HCT116 (cell line): ENCODE results near the gene ALX4. TPM values are rescaled to one million over a fixed set of nuclear protein-coding genes. Genes with fewer than 3 reads are reported as not detected.

ENCODE experiments used
- ATAC-seq: fragments of 200-7000 bp; cut with Tn5 transposase; 2 replicates; pipeline ENCODE4 v1.9.1; 2020; ENCODE audit warnings: mild to moderate bottlenecking, moderate library complexity
- BruUV-seq: library from RNA; stranded (reverse); fragments of 400-500 nt; replicated peaks from 2 replicates; lab custom pipeline; 2021; lab: Mats Ljungman, UMichigan
- CTCF ChIA-PET: fragments of 300-600 bp; sonication (Branson Sonifier 250); formaldehyde crosslinking; loops from one replicate; lab custom pipeline; 2021; ENCODE audit warnings: antibody characterized with exemption; lab: Charles Lee
- POLR2A ChIA-PET: fragments of 300-600, 350-600 bp; sonication (Branson Sonifier 250); formaldehyde crosslinking; loops from one replicate; lab custom pipeline; 2021; ENCODE audit warnings: antibody characterized with exemption; lab: Charles Lee
- RAD21 ChIA-PET, 2 experiments: fragments of 300-600 bp; sonication (Branson Sonifier 250); formaldehyde crosslinking; loops; one replicate each; lab custom pipeline; 2023; ENCODE audit warnings: low total read pairs in 2 of 2; ENCODE audit not compliant: uncharacterized antibody in 2 of 2, unreplicated experiment in 2 of 2, low non-redundant PET in 1 of 2; lab: Charles Lee
- DNase-seq: peaks from one replicate; pipeline ENCODE4 v3.0.0-alpha.2; 2010; ENCODE audit warnings: low read depth, low spot score
- H2AFZ ChIP-seq: fragments of 200-600 bp; shearing (Covaris generic), sonication (generic); 2 replicates; pipeline ENCODE4 v1.6.1; 2017; ENCODE audit warnings: low read depth, mixed run types, mixed read lengths, antibody characterized with exemption, low read length; ENCODE audit not compliant: poor library complexity, severe bottlenecking
- H3K27ac ChIP-seq: 2 replicates; pipeline ENCODE4 v1.5.1; 2012; ENCODE audit warnings: low read depth, low read length
- H3K27me3 ChIP-seq: fragments of 200-600 bp; sonication (generic); 2 replicates; pipeline ENCODE4 v1.6.1; 2016; ENCODE audit warnings: mixed run types, low read length, mixed read lengths; ENCODE audit not compliant: insufficient read depth
- H3K36me3 ChIP-seq, 2 experiments: fragments of 200-500 bp in 1 of 2; fragments of 200-600 bp in 1 of 2; sonication (Bioruptor generic) in 1 of 2; sonication (generic) in 1 of 2; 2 replicates each; pipeline versions ENCODE4 v1.5.1 to v1.6.1; 2014 to 2016; ENCODE audit warnings: low read length in 2 of 2, inconsistent platforms in 1 of 2, mixed read lengths in 1 of 2, mixed run types in 1 of 2; ENCODE audit not compliant: insufficient read depth in 2 of 2, control insufficient read depth in 1 of 2
- H3K4me1 ChIP-seq, 2 experiments: fragments of 200-600 bp in 1 of 2; sonication (generic) in 1 of 2; 2 replicates each; pipeline versions ENCODE4 v1.5.1 to v1.6.1; 2012 to 2017; ENCODE audit warnings: low read length in 2 of 2, inconsistent platforms in 1 of 2, mild to moderate bottlenecking in 1 of 2, mixed read lengths in 1 of 2, mixed run types in 1 of 2, moderate library complexity in 1 of 2; ENCODE audit not compliant: insufficient read depth in 2 of 2, control insufficient read depth in 1 of 2
- H3K4me2 ChIP-seq: fragments of 200-600 bp; sonication (generic); 2 replicates; pipeline ENCODE4 v1.6.1; 2017; ENCODE audit warnings: mixed run types, low read length, mixed read lengths
- H3K4me3 ChIP-seq, 2 experiments: fragments of 200-600 bp in 1 of 2; sonication (generic) in 1 of 2; replicated peaks in 1 of 2; 2 replicates each; pipeline ENCODE4 v1.5.1; 2011 to 2016; ENCODE audit warnings: low read length in 2 of 2, control low read depth in 1 of 2, low read depth in 1 of 2, mild to moderate bottlenecking in 1 of 2, mixed read lengths in 1 of 2, mixed run types in 1 of 2
- H3K79me2 ChIP-seq: fragments of 200-600 bp; sonication (generic); 2 replicates; pipeline ENCODE4 v1.6.1; 2017; ENCODE audit warnings: mild to moderate bottlenecking, mixed run types, low read length, moderate library complexity, mixed read lengths; ENCODE audit not compliant: insufficient read depth
- H3K9ac ChIP-seq: fragments of 200-600 bp; sonication (generic); 2 replicates; pipeline ENCODE4 v1.6.1; 2016; ENCODE audit warnings: low read length, mixed read lengths
- H3K9me2 ChIP-seq: fragments of 200-600 bp; sonication (generic), shearing (Covaris generic); 2 replicates; pipeline ENCODE4 v1.6.1; 2017; ENCODE audit warnings: mixed run types, mild to moderate bottlenecking, moderate library complexity; ENCODE audit not compliant: insufficient read depth
- H3K9me3 ChIP-seq, 2 experiments: fragments of 200-500 bp in 1 of 2; fragments of 200-600 bp in 1 of 2; sonication (Bioruptor generic) in 1 of 2; sonication (generic) in 1 of 2; 2 replicates each; pipeline ENCODE4 v1.6.1; 2014 to 2017; ENCODE audit warnings: low read length in 2 of 2, mixed read lengths in 2 of 2, inconsistent platforms in 1 of 2, low read depth in 1 of 2, mild to moderate bottlenecking in 1 of 2, mixed run types in 1 of 2, moderate library complexity in 1 of 2; ENCODE audit not compliant: control insufficient read depth in 1 of 2, insufficient read depth in 1 of 2
- H4K20me1 ChIP-seq: fragments of 200-600 bp; sonication (generic), shearing (Covaris generic); 2 replicates; pipeline ENCODE4 v1.6.1; 2017; ENCODE audit warnings: mixed run types, mild to moderate bottlenecking, moderate library complexity; ENCODE audit not compliant: insufficient read depth
- CBX3 ChIP-seq: IDR thresholded peaks from 2 replicates; pipeline ENCODE4 v1.6.1; 2012; ENCODE audit warnings: low read depth
- CEBPB ChIP-seq: IDR thresholded peaks from 2 replicates; pipeline ENCODE4 v1.6.1; 2012; ENCODE audit warnings: low read depth
- CTCF ChIP-seq, 3 experiments: fragments of 200-600 bp in 1 of 3; sonication (generic) in 1 of 3; IDR thresholded peaks in 2 of 3; conservative IDR thresholded peaks in 1 of 3; 2 replicates each; pipeline ENCODE4 v1.5.1; 2012 to 2017; ENCODE audit warnings: low read depth in 2 of 3, low read length in 2 of 3, antibody characterized with exemption in 1 of 3, borderline replicate concordance in 1 of 3, control low read depth in 1 of 3, mild to moderate bottlenecking in 1 of 3, mixed read lengths in 1 of 3, mixed run types in 1 of 3, moderate library complexity in 1 of 3; ENCODE audit not compliant: insufficient read depth in 1 of 3
- EGR1 ChIP-seq: IDR thresholded peaks from 2 replicates; pipeline ENCODE4 v1.6.1; 2012; ENCODE audit warnings: low read depth
- EZH2 ChIP-seq: fragments of 200-600 bp; sonication (generic); IDR thresholded peaks from 2 replicates; pipeline ENCODE4 v1.6.1; 2017; ENCODE audit warnings: antibody characterized with exemption, mixed run types
- EZH2phosphoT487 ChIP-seq: fragments of 200-600 bp; IDR thresholded peaks from 2 replicates; pipeline ENCODE4 v1.6.1; 2018; ENCODE audit warnings: antibody characterized with exemption, borderline replicate concordance
- FOSL1 ChIP-seq: IDR thresholded peaks from 2 replicates; pipeline ENCODE4 v1.6.1; 2012; ENCODE audit warnings: low read depth
- JUND ChIP-seq: IDR thresholded peaks from 2 replicates; pipeline ENCODE4 v1.6.1; 2012
- MAX ChIP-seq: IDR thresholded peaks from 2 replicates; pipeline ENCODE4 v1.6.1; 2012
- POLR2A ChIP-seq: IDR thresholded peaks from 2 replicates; pipeline ENCODE4 v1.7.0; 2011; ENCODE audit warnings: borderline replicate concordance; ENCODE audit not compliant: insufficient read depth, insufficient read length; ENCODE audit errors: extremely low read depth
- POLR2AphosphoS5 ChIP-seq: IDR thresholded peaks from 2 replicates; pipeline ENCODE4 v1.6.1; 2011; ENCODE audit warnings: mild to moderate bottlenecking, low read depth, low read length, moderate library complexity
- RAD21 ChIP-seq: IDR thresholded peaks from 2 replicates; pipeline ENCODE4 v1.6.1; 2012; ENCODE audit warnings: low read depth, mild to moderate bottlenecking
- SIN3A ChIP-seq: IDR thresholded peaks from 2 replicates; pipeline ENCODE4 v1.6.1; 2012; ENCODE audit warnings: low read depth
- SP1 ChIP-seq: IDR thresholded peaks from 2 replicates; pipeline ENCODE4 v1.6.1; 2012; ENCODE audit warnings: low read depth
- SRF ChIP-seq: IDR thresholded peaks from 2 replicates; pipeline ENCODE4 v1.6.1; 2012; ENCODE audit warnings: low read depth
- TCF7L2 ChIP-seq: IDR thresholded peaks from 2 replicates; pipeline ENCODE4 v1.7.0; 2011; ENCODE audit warnings: borderline replicate concordance, inconsistent platforms; ENCODE audit not compliant: insufficient read depth, insufficient read length; ENCODE audit errors: extremely low read depth
- ZBTB33 ChIP-seq: IDR thresholded peaks from 2 replicates; pipeline ENCODE4 v1.6.1; 2011; ENCODE audit warnings: mild to moderate bottlenecking, low read length, moderate library complexity; ENCODE audit not compliant: insufficient replicate concordance; ENCODE audit errors: extremely low read depth
- ZFX ChIP-seq: fragments of 450-650 bp; IDR thresholded peaks from 2 replicates; pipeline ENCODE4 v1.6.1; 2017
- ZNF274 ChIP-seq: fragments of 200-500 bp; sonication (Bioruptor generic); IDR thresholded peaks from 2 replicates; pipeline ENCODE4 v1.6.1; 2014; ENCODE audit warnings: mild to moderate bottlenecking, low read depth, low read length, inconsistent platforms
- intact Hi-C: fragments of 100-400 bp; cut with micrococcal nuclease; formaldehyde crosslinking; loops from 2 replicates; pipeline ENCODE4 v1.10.0; 2022
- total RNA-seq: library from RNA; stranded (reverse); gene quantifications from one replicate; pipeline ENCODE4 v1.2.1, GENCODE V29; 2021; ENCODE audit not compliant: unreplicated experiment

Gene ALX4
- total RNA-seq, 1 experiment from 2014 or later = not detected

GRCh38 chr11:44217432-44217831, 92.5 kb downstream of the ALX4 start:
- BruUV-seq = no TSS peak
- H4K20me1 ChIP-seq = no peaks in the 10 kb centered on the region
- no peak overlapping the region for H3K9ac ChIP-seq
- ChIA-PET RAD21 (no interaction called here), CTCF (no interaction called here), POLR2A (no interaction called here)
- no peak for ATAC-seq
- no peak overlapping the region for H2AFZ ChIP-seq
- TF ChIP-seq CBX3 (no peak), CTCF (IDR thresholded peaks at IDR 0.05 in 2 of 3, conservative IDR thresholded peaks at IDR 0.05 in 1 of 3; ENCODE audit: borderline replicate concordance in 1 of 3, insufficient read depth in 1 of 3, low read depth in 2 of 3, low read length in 2 of 3) (no peak), MAX (no peak), SIN3A (no peak), RAD21 (no peak), POLR2AphosphoS5 (no peak), SP1 (no peak), ZBTB33 (no peak), POLR2A (no peak), ZNF274 (no peak), SRF (no peak), EZH2phosphoT487 (no peak), EZH2 (no peak), EGR1 (no peak), CEBPB (no peak), ZFX (no peak), JUND (no peak), FOSL1 (no peak), TCF7L2 (no peak)
- intact Hi-C loops = no loop called here
- H3K4me3 ChIP-seq = no peak overlapping the region
- no peaks in the 10 kb centered on the region for H3K9me3 ChIP-seq
- no peaks in the 10 kb centered on the region for H3K9me2 ChIP-seq
- no peak for DNase-seq
- H3K4me2 ChIP-seq = no peak overlapping the region
- H3K27ac ChIP-seq = no peak overlapping the region
- no peaks in the 10 kb centered on the region for H3K27me3 ChIP-seq
- H3K4me1 ChIP-seq = no peaks in the 10 kb centered on the region
- no peaks in the 10 kb centered on the region for H3K36me3 ChIP-seq
- no peaks in the 10 kb centered on the region for H3K79me2 ChIP-seq
